GM12891 (cell line): ENCODE results near the gene FRMPD4.
"Not testable (repeated sequence)": the region's sequence is repeated elsewhere in the genome, so short reads cannot be mapped to it uniquely, and the experiment has no call there.

Experiments used
- DNase-seq: peaks from one replicate; pipeline ENCODE4 v3.0.0; 2011; ENCODE audit warnings: low spot score; ENCODE audit not compliant: insufficient read length
- FAIRE-seq: peaks from 2 replicates; lab custom pipeline; 2011; peaks lifted over from hg19 to GRCh38; lab: Jason Lieb, UNC
- PAX5 ChIP-seq: IDR thresholded peaks from 2 replicates; pipeline ENCODE4 v1.6.1; 2011; ENCODE audit warnings: low read length, moderate library complexity, mild to moderate bottlenecking; ENCODE audit not compliant: insufficient read depth, severe bottlenecking
- POLR2A ChIP-seq: IDR thresholded peaks from 2 replicates; pipeline ENCODE4 v1.6.1; 2011; ENCODE audit warnings: low read depth, low read length, control low read depth
- POLR2AphosphoS5 ChIP-seq: IDR thresholded peaks from 2 replicates; pipeline ENCODE4 v1.6.1; 2011; ENCODE audit warnings: low read depth, low read length, control low read depth
- POU2F2 ChIP-seq: IDR thresholded peaks from 2 replicates; pipeline ENCODE4 v1.6.1; 2011; ENCODE audit warnings: low read depth, mild to moderate bottlenecking, control low read depth, low read length, moderate library complexity
- SPI1 ChIP-seq: IDR thresholded peaks from 2 replicates; pipeline ENCODE4 v1.6.1; 2011; ENCODE audit warnings: low read depth, low read length, control low read depth
- TAF1 ChIP-seq: IDR thresholded peaks from 2 replicates; pipeline ENCODE4 v1.6.1; 2011; ENCODE audit warnings: low read depth, low read length, control low read depth

The FRMPD4 gene

DNA sequence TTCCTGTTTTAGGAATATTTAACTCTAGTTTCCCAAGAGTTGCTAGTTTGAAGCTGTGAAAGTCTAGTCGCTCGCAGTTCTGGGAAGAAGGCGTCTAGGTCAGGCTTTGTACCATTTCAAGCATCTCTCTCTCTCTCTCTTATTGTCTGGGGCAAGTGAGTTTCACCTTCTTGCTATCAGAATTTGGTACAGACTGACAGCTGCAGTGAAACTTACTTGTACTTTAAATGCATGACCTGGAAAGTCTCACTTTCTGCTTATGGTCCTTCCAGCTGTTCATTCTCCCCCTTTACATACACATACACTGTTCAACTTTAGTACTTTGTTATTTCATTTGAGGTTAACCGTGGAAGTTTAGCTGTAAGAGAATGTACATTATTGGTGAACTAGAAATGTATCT lies 4.4 kb downstream of the FRMPD4 start:
- FAIRE-seq (no peak), DNase-seq (no peak)
- no peak for TF ChIP-seq POLR2A

DNA sequence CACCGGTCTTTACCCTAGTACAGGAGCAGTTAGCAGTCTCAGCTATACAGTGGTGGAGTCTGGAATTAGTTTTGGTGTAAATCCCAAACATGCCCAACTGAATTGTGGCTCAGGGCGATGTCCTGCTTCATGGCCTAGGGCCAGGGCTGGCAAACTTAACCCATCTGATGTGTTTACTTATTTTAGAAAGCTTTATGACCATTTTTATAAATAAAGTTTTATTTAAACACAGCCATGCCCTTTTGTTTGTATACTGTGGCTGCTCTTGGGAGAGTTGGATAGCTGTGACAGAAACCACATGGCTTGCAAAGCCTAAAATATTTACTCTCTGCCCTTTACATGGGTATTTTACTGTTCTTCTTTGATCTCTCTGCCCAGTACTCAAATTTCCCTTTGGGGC lies 7.1 kb downstream of the FRMPD4 start:
- FAIRE-seq (no peak), DNase-seq (no peak)
- TF ChIP-seq POLR2A: no peak
- TF ChIP-seq PAX5: no peak
- no peak for TF ChIP-seq TAF1
- no peak for TF ChIP-seq SPI1
- TF ChIP-seq POU2F2: no peak
- TF ChIP-seq POLR2AphosphoS5: no peak

DNA sequence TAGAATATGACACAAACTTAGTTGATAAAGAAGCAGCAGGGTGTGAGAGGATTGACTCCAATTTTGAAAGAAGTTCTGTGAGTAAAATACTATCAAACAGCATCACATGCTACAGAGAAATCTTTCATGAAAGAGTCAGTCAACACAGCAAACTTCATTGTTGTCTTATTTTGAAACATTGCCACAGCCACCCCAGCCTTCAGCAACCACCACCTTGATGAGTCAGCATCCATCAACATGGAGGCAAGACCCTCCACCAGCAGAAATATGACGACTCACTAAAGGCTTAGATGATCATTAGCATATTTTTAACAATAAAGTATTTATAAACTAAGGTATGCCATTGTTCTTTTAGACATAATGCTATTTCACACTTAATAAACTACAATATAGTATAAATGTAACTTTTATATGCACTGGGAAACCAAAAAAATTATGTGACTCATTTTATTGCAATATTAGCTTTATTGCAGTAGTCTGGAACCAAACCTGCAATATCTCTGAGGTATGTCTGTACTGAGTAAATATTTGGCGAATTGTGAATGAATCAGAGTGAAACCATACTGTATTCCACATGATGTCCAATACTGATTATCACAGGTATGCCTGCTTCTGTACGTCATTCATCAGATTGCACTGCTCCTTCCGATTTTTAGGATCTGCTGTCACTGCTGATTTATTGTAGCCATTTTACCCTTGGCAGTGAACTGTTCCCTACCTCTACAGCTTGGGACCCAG lies 11.6 kb downstream of the FRMPD4 start:
- no peak for TF ChIP-seq POLR2AphosphoS5
- TF ChIP-seq TAF1: no peak
- TF ChIP-seq PAX5: no peak
- no peak for TF ChIP-seq POLR2A
- no peak for TF ChIP-seq SPI1
- no peak for TF ChIP-seq POU2F2
- DNase-seq (no peak), FAIRE-seq (no peak)

DNA sequence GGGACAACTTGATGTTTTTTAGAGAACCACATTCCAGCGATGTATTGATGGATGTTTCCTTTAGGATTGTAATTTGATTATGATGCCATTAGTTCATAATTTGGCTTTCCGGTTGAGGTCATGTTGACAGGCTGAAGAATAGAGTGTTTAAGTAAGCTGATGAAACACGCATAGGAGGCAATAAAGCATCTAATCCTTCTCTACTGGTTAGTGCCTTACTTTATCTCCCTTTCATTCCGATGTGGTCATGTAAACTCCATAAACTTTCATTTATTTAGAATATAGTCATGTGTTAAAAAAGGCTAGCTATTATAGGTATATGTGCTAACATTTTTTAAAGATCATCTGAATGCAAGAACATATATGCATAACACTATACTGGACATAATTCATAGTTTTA lies 15.0 kb downstream of the FRMPD4 start:
- FAIRE-seq (no peak), DNase-seq (no peak)
- TF ChIP-seq POLR2A (no peak), PAX5 (no peak), TAF1 (no peak), SPI1 (no peak), POLR2AphosphoS5 (no peak), POU2F2 (no peak)

DNA sequence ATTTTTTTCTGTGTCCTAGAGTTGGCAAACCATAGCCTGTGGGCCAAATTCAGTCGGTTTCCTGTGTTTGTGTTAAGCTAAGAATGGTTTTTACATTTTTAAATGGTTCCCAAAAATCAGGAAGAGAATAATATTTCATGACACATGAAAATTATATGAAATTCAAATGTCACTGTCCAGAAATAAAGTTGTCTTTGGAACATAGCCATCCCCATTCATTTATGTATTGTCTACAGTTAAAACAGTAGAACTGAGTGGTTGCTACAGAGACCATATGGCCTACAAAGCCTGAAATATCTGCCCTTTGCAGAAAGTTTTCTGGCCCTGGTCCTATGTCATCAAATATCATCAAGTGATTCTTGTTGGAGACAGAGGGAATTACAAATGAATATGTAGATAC lies 15.5 kb downstream of the FRMPD4 start:
- TF ChIP-seq SPI1: no peak
- no peak for TF ChIP-seq POLR2AphosphoS5
- TF ChIP-seq PAX5: no peak
- no peak for TF ChIP-seq TAF1
- TF ChIP-seq POU2F2: no peak
- TF ChIP-seq POLR2A: no peak
- FAIRE-seq: no peak
- no peak for DNase-seq

DNA sequence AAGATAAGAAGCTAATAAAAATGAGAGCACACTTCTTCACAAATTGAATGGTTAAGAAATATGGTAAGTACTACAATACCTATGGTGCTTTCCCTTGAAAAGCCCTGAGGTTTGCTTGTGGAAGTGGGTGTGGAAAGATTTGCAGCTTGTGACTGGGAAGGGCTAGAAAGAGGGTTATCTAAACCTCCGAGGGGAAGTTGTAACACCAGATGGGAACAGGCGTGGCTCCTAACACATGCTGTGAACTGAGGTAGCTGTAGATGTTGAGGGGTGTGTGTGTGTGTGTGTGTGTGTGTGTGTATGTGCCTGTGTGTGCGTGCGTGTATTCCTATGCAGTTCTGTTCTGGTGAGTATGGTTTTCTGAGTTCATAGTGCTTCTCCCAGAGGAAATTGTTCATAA lies 21.5 kb downstream of the FRMPD4 start:
- TF ChIP-seq POLR2AphosphoS5 (no peak), TAF1 (no peak), PAX5 (no peak), POU2F2 (no peak), POLR2A (no peak), SPI1 (no peak)
- no peak for FAIRE-seq
- no peak for DNase-seq

DNA sequence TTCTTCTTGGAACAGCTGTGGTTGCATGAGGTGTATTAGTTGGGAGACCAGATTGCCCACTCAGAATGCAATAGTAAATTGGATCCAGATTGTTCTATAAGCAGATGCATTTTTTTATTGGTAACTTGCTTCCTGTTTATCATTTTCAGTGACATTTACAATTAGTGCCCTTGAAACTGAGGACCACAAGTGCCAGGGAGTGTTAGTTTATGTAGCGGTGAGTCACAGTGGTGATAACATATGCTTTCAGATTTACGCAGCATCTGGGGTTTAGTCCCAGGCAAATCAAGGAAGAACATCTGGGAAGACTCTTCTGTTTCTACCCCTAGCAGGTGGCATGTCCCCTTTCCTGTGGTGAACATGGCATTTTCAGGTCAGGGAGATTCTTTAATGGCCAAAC lies 24.1 kb downstream of the FRMPD4 start:
- TF ChIP-seq POU2F2 (no peak), POLR2A (no peak), POLR2AphosphoS5 (no peak), SPI1 (no peak), PAX5 (no peak), TAF1 (no peak)
- FAIRE-seq (no peak), DNase-seq (no peak)

DNA sequence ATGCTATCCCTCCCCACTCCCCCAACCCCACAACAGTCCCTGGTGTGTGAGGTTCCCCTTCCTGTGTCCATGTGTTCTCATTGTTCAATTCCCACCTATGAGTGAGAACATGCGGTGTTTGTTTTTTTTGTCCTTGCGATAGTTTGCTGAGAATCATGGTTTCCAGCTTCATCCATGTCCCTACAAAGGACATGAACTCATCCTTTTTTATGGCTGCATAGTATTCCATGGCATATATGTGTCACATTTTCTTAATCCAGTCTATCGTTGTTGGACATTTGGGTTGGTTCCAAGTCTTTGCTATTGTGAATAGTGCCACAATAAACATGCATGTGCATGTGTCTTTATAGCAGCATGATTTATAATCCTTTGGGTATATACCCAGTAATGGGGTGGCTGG lies 25.9 kb downstream of the FRMPD4 start:
- FAIRE-seq, DNase-seq: not testable (repeated sequence)

DNA sequence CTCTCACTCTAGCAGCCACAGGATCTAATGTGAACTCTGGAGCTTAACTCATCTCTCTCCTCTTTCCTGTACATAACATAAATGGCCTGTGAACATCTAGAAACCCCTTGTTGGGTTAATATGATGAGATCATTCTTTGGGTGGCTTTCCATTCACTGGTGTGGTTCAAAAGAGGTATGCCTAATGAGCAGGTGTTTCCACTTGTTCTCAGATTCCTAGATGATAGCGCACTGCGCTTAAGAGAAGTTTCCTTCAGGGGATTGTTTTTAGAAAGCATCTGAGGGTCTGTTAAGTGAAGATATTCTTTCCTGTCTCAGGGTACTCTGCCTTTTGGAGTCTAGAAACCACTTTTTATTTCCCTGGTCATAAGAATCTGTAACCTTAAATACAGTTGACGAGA lies 32.5 kb downstream of the FRMPD4 start:
- no peak for DNase-seq
- no peak for FAIRE-seq
- TF ChIP-seq POLR2A (no peak), POU2F2 (no peak), POLR2AphosphoS5 (no peak), PAX5 (no peak), TAF1 (no peak), SPI1 (no peak)

DNA sequence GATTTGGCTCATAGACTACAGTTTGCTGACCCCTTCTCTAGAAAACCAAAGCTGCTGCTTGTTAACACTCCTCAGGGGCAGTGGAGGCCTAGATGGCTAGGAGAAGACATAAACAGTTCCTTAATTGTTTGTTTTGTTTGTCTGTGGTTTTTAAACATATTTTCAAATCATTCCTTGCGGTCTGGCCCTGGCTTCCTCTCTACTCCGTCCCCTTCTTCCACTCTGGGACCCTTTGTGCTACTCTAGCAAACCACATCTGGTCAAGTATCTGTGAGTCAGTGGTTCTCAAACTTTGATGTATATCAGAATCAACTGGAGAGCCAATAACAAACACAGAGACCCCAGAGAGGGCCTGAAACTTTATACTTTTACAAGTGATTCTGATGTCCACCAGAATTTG lies 36.1 kb downstream of the FRMPD4 start:
- DNase-seq (no peak), FAIRE-seq (no peak)
- TF ChIP-seq TAF1 (no peak), SPI1 (no peak), POLR2A (no peak), PAX5 (no peak), POLR2AphosphoS5 (no peak), POU2F2 (no peak)
